ENCODE data around the gene PDLIM5. TPM values are rescaled to one million over a fixed set of nuclear protein-coding genes. Genes with fewer than 3 reads are reported as not detected.

PDLIM5 gene
- total RNA-seq, 2 donors from 2014 or later, result 16.3 to 22.7 TPM

- Mint-ChIP-seq H3K36me3 (ENCODE audit: low read depth) (no peaks in the 10 kb centered on the region), H3K4me3 (no peak overlapping the region), H3K27me3 (no peaks in the 10 kb centered on the region), H3K27ac (no peak overlapping the region), H3K9me3 (no peaks in the 10 kb centered on the region), H3K4me1 (no peaks in the 10 kb centered on the region)
- no peak for ATAC-seq (replicated peaks)
Measured at GRCh38 chr4:94669672-94670664, 218.2 kb downstream of the PDLIM5 start.

GRCh38 chr4:94671113-94671512 is 219.4 kb downstream of the PDLIM5 start:
- no peak for ATAC-seq (replicated peaks)
- Mint-ChIP-seq H3K4me3 (no peak overlapping the region), H3K36me3 (ENCODE audit: low read depth) (no peaks in the 10 kb centered on the region), H3K27ac (no peak overlapping the region), H3K27me3 (no peaks in the 10 kb centered on the region), H3K9me3 (no peaks in the 10 kb centered on the region), H3K4me1 (no peaks in the 10 kb centered on the region)

- Mint-ChIP-seq H3K27ac (no peak overlapping the region), H3K27me3 (no peaks in the 10 kb centered on the region), H3K36me3 (ENCODE audit: low read depth) (no peaks in the 10 kb centered on the region), H3K4me1 (no peaks in the 10 kb centered on the region), H3K9me3 (no peaks in the 10 kb centered on the region), H3K4me3 (no peak overlapping the region)
- no peak for ATAC-seq (replicated peaks)
Measured at GRCh38 chr4:94673961-94674360, 222.2 kb downstream of the PDLIM5 start.

GRCh38 chr4:94676970-94677369 is 225.2 kb downstream of the PDLIM5 start:
- no peak overlapping the region for H3K27ac Mint-ChIP-seq
- H3K4me3 Mint-ChIP-seq, result no peak overlapping the region
- H3K27me3 Mint-ChIP-seq, result peaks cover 7% of the 10 kb centered on the region
- no peaks in the 10 kb centered on the region for H3K9me3 Mint-ChIP-seq
- no peak for ATAC-seq (replicated peaks)
- no peaks in the 10 kb centered on the region for H3K4me1 Mint-ChIP-seq
- no peaks in the 10 kb centered on the region for H3K36me3 Mint-ChIP-seq (ENCODE audit: low read depth)

GRCh38 chr4:94678896-94679295 is 227.2 kb downstream of the PDLIM5 start:
- no peak for ATAC-seq (replicated peaks)
- H3K4me3 Mint-ChIP-seq, result no peak overlapping the region
- H3K27ac Mint-ChIP-seq, result no peak overlapping the region
- H3K36me3 Mint-ChIP-seq (ENCODE audit: low read depth), result no peaks in the 10 kb centered on the region
- H3K9me3 Mint-ChIP-seq, result no peaks in the 10 kb centered on the region
- H3K27me3 Mint-ChIP-seq, result peaks cover 7% of the 10 kb centered on the region
- H3K4me1 Mint-ChIP-seq, result no peaks in the 10 kb centered on the region

- no peaks in the 10 kb centered on the region for H3K4me1 Mint-ChIP-seq
- H3K9me3 Mint-ChIP-seq, result no peaks in the 10 kb centered on the region
- no peak overlapping the region for H3K27ac Mint-ChIP-seq
- H3K27me3 Mint-ChIP-seq, result peaks cover 13% of the 10 kb centered on the region
- no peak overlapping the region for H3K4me3 Mint-ChIP-seq
- no peak for ATAC-seq (replicated peaks)
- H3K36me3 Mint-ChIP-seq (ENCODE audit: low read depth), result no peaks in the 10 kb centered on the region
Measured at GRCh38 chr4:94680176-94680862, 228.6 kb downstream of the PDLIM5 start.

- Mint-ChIP-seq H3K36me3 (ENCODE audit: low read depth) (no peaks in the 10 kb centered on the region), H3K4me1 (no peaks in the 10 kb centered on the region), H3K27ac (no peak overlapping the region), H3K27me3 (peaks cover 6% of the 10 kb centered on the region), H3K9me3 (no peaks in the 10 kb centered on the region), H3K4me3 (no peak overlapping the region)
- no peak for ATAC-seq (replicated peaks)
Measured at GRCh38 chr4:94686086-94686485, 234.3 kb downstream of the PDLIM5 start.

- H3K4me1 Mint-ChIP-seq, result no peaks in the 10 kb centered on the region
- no peak overlapping the region for H3K4me3 Mint-ChIP-seq
- no peaks in the 10 kb centered on the region for H3K9me3 Mint-ChIP-seq
- ATAC-seq (replicated peaks), result no peak
- no peaks in the 10 kb centered on the region for H3K36me3 Mint-ChIP-seq (ENCODE audit: low read depth)
- peaks cover 5% of the 10 kb centered on the region for H3K27me3 Mint-ChIP-seq
- H3K27ac Mint-ChIP-seq, result no peak overlapping the region
Measured at GRCh38 chr4:94689155-94689860, 237.6 kb downstream of the PDLIM5 start.

GRCh38 chr4:94690851-94691254 is 239.1 kb downstream of the PDLIM5 start:
- H3K27me3 Mint-ChIP-seq, result no peaks in the 10 kb centered on the region
- H3K36me3 Mint-ChIP-seq (ENCODE audit: low read depth), result no peaks in the 10 kb centered on the region
- H3K9me3 Mint-ChIP-seq, result no peaks in the 10 kb centered on the region
- no peaks in the 10 kb centered on the region for H3K4me1 Mint-ChIP-seq
- H3K27ac Mint-ChIP-seq, result no peak overlapping the region
- ATAC-seq (replicated peaks), result no peak
- no peak overlapping the region for H3K4me3 Mint-ChIP-seq

GRCh38 chr4:94691552-94691951 is 239.8 kb downstream of the PDLIM5 start:
- Mint-ChIP-seq H3K9me3 (no peaks in the 10 kb centered on the region), H3K36me3 (ENCODE audit: low read depth) (no peaks in the 10 kb centered on the region), H3K4me1 (no peaks in the 10 kb centered on the region), H3K27ac (no peak overlapping the region), H3K4me3 (no peak overlapping the region), H3K27me3 (no peaks in the 10 kb centered on the region)
- ATAC-seq (replicated peaks), result no peak

GRCh38 chr4:94695384-94695783 is 243.6 kb downstream of the PDLIM5 start:
- no peak overlapping the region for H3K4me3 Mint-ChIP-seq
- H3K4me1 Mint-ChIP-seq, result no peaks in the 10 kb centered on the region
- no peak overlapping the region for H3K27ac Mint-ChIP-seq
- ATAC-seq (replicated peaks), result no peak
- no peaks in the 10 kb centered on the region for H3K27me3 Mint-ChIP-seq
- no peaks in the 10 kb centered on the region for H3K36me3 Mint-ChIP-seq (ENCODE audit: low read depth)
- H3K9me3 Mint-ChIP-seq, result no peaks in the 10 kb centered on the region

- no peak for ATAC-seq (replicated peaks)
- no peaks in the 10 kb centered on the region for H3K4me1 Mint-ChIP-seq
- no peaks in the 10 kb centered on the region for H3K27me3 Mint-ChIP-seq
- H3K36me3 Mint-ChIP-seq (ENCODE audit: low read depth), result no peaks in the 10 kb centered on the region
- no peaks in the 10 kb centered on the region for H3K9me3 Mint-ChIP-seq
- no peak overlapping the region for H3K27ac Mint-ChIP-seq
- no peak overlapping the region for H3K4me3 Mint-ChIP-seq
Measured at GRCh38 chr4:94698187-94698586, 246.4 kb downstream of the PDLIM5 start.

GRCh38 chr4:94700298-94700697 is 248.6 kb downstream of the PDLIM5 start:
- Mint-ChIP-seq H3K27me3 (no peaks in the 10 kb centered on the region), H3K9me3 (no peaks in the 10 kb centered on the region), H3K27ac (no peak overlapping the region), H3K4me1 (no peaks in the 10 kb centered on the region), H3K4me3 (no peak overlapping the region), H3K36me3 (ENCODE audit: low read depth) (no peaks in the 10 kb centered on the region)
- ATAC-seq (replicated peaks), result no peak

- no peaks in the 10 kb centered on the region for H3K27me3 Mint-ChIP-seq
- H3K9me3 Mint-ChIP-seq, result no peaks in the 10 kb centered on the region
- ATAC-seq (replicated peaks), result no peak
- no peak overlapping the region for H3K4me3 Mint-ChIP-seq
- H3K36me3 Mint-ChIP-seq (ENCODE audit: low read depth), result no peaks in the 10 kb centered on the region
- no peak overlapping the region for H3K27ac Mint-ChIP-seq
- H3K4me1 Mint-ChIP-seq, result no peaks in the 10 kb centered on the region
Measured at GRCh38 chr4:94701631-94702300, 250.0 kb downstream of the PDLIM5 start.
